ENCODE measurements around the gene SDHAF4.

GRCh38 chr6:70551566-70551965 is 15.2 kb upstream of the SDHAF4 start:
- TF ChIP-seq CTCF (conservative IDR thresholded peaks at IDR 0.05; ENCODE audit: low read depth, low read length) (no peak), EZH2 (IDR thresholded peaks at IDR 0.05; ENCODE audit: borderline replicate concordance, low read depth, low read length, poor library complexity, severe bottlenecking) (no peak)
